ENCODE measurements around the gene HIBCH. TPM values are rescaled to one million over a fixed set of nuclear protein-coding genes. Genes with fewer than 3 reads are reported as not detected.
A peak's percentile ranks its signal among the peaks of the same experiment; 100 is the strongest.

Gene HIBCH
- total RNA-seq, 1 experiment from 2014 or later, result 24.7 TPM

- ChIA-PET CTCF (no interaction called here), RAD21 (ENCODE audit: low non-redundant PET in 1 of 2, low total read pairs in 2 of 2, uncharacterized antibody in 2 of 2, unreplicated experiment in 2 of 2) (no interaction called here)
Measured at GRCh38 chr2:190216829-190217228, 102.8 kb downstream of the HIBCH start.

GRCh38 chr2:190215620-190216019 lies 104.0 kb downstream of the HIBCH start:
- no peaks in the 10 kb centered on the region for H3K9me2 ChIP-seq (ENCODE audit: insufficient read depth)
- no peak for DNase-seq (ENCODE audit: low read depth, low spot score)
- H2AFZ ChIP-seq (ENCODE audit: low read depth, low read length, poor library complexity, severe bottlenecking), result no peak overlapping the region
- H4K20me1 ChIP-seq (ENCODE audit: insufficient read depth), result no peaks in the 10 kb centered on the region
- no peak for ATAC-seq
- ChIA-PET POLR2A (no interaction called here), RAD21 (ENCODE audit: low non-redundant PET in 1 of 2, low total read pairs in 2 of 2, uncharacterized antibody in 2 of 2, unreplicated experiment in 2 of 2) (no interaction called here), CTCF (no interaction called here)
- no peaks in the 10 kb centered on the region for H3K9me3 ChIP-seq (ENCODE audit: control insufficient read depth in 1 of 2, insufficient read depth in 1 of 2, low read depth in 1 of 2, low read length in 2 of 2)
- no peak overlapping the region for H3K9ac ChIP-seq (ENCODE audit: low read length)
- BruUV-seq (replicated peaks), result no TSS peak
- H3K36me3 ChIP-seq (ENCODE audit: control insufficient read depth in 1 of 2, insufficient read depth in 2 of 2, low read length in 2 of 2), result peaks cover 0 to 3% of the 10 kb centered on the region in 2 experiments; a peak in 1 of 4 replicates
- peaks cover 8 to 11% of the 10 kb centered on the region in 2 experiments; a peak in 2 of 4 replicates for H3K4me1 ChIP-seq (ENCODE audit: control insufficient read depth in 1 of 2, insufficient read depth in 2 of 2, low read length in 2 of 2)
- no peak overlapping the region for H3K27ac ChIP-seq (ENCODE audit: low read depth, low read length)
- no peaks in the 10 kb centered on the region for H3K79me2 ChIP-seq (ENCODE audit: insufficient read depth, low read length)
- no peaks in the 10 kb centered on the region for H3K27me3 ChIP-seq (ENCODE audit: insufficient read depth, low read length)
- no peak overlapping the region for H3K4me2 ChIP-seq (ENCODE audit: low read length)
- no peak overlapping the region for H3K4me3 ChIP-seq (replicated peaks in 1 of 2; ENCODE audit: low read depth in 1 of 2, low read length in 2 of 2)
- intact Hi-C loops (cut with micrococcal nuclease), result no loop called here
- TF ChIP-seq REST (IDR thresholded peaks at IDR 0.05; ENCODE audit: low read depth), result no peak
- no peak for TF ChIP-seq CBX3 (IDR thresholded peaks at IDR 0.05; ENCODE audit: low read depth)
- TF ChIP-seq SRF (IDR thresholded peaks at IDR 0.05; ENCODE audit: low read depth), result no peak
- no peak for TF ChIP-seq SIN3A (IDR thresholded peaks at IDR 0.05; ENCODE audit: low read depth)
- TF ChIP-seq POLR2A (IDR thresholded peaks at IDR 0.05; ENCODE audit: borderline replicate concordance, extremely low read depth, insufficient read depth, insufficient read length), result no peak
- no peak for TF ChIP-seq EZH2phosphoT487 (IDR thresholded peaks at IDR 0.05; ENCODE audit: borderline replicate concordance)
- TF ChIP-seq POLR2AphosphoS5 (IDR thresholded peaks at IDR 0.05; ENCODE audit: low read depth, low read length), result no peak
- TF ChIP-seq YY1 (IDR thresholded peaks at IDR 0.05; ENCODE audit: extremely low read depth, insufficient replicate concordance, low read depth, low read length), result no peak
- TF ChIP-seq RAD21 (IDR thresholded peaks at IDR 0.05; ENCODE audit: low read depth), result no peak
- TF ChIP-seq ELF1 (IDR thresholded peaks at IDR 0.05; ENCODE audit: borderline replicate concordance, low read depth), result no peak
- no peak for TF ChIP-seq TCF7L2 (IDR thresholded peaks at IDR 0.05; ENCODE audit: borderline replicate concordance, extremely low read depth, insufficient read depth, insufficient read length)

More at GRCh38 chr2:190216829-190217228, 102.8 kb downstream of the HIBCH start:
- Histone ChIP-seq H3K9me3 (ENCODE audit: control insufficient read depth in 1 of 2, insufficient read depth in 1 of 2, low read depth in 1 of 2, low read length in 2 of 2) (no peaks in the 10 kb centered on the region), H3K4me3 (replicated peaks in 1 of 2; ENCODE audit: low read depth in 1 of 2, low read length in 2 of 2) (no peak overlapping the region), H3K27ac (ENCODE audit: low read depth, low read length) (no peak overlapping the region), H3K79me2 (ENCODE audit: insufficient read depth, low read length) (no peaks in the 10 kb centered on the region), H3K4me2 (ENCODE audit: low read length) (0 out of 2 replicates have a peak overlapping the region, but pooled peaks have one; percentile 15), H3K36me3 (ENCODE audit: control insufficient read depth in 1 of 2, insufficient read depth in 2 of 2, low read length in 2 of 2) (peaks cover 0 to 3% of the 10 kb centered on the region in 2 experiments; a peak in 1 of 4 replicates), H3K27me3 (ENCODE audit: insufficient read depth, low read length) (no peaks in the 10 kb centered on the region), H3K9ac (ENCODE audit: low read length) (no peak overlapping the region), H4K20me1 (ENCODE audit: insufficient read depth) (no peaks in the 10 kb centered on the region), H3K9me2 (ENCODE audit: insufficient read depth) (no peaks in the 10 kb centered on the region), H3K4me1 (ENCODE audit: control insufficient read depth in 1 of 2, insufficient read depth in 2 of 2, low read length in 2 of 2) (peaks cover 8 to 11% of the 10 kb centered on the region in 2 experiments; a peak in 2 of 4 replicates), H2AFZ (ENCODE audit: low read depth, low read length, poor library complexity, severe bottlenecking) (no peak overlapping the region)
- intact Hi-C loops (cut with micrococcal nuclease), result no loop called here
- POLR2A ChIA-PET, result no interaction called here
- BruUV-seq (replicated peaks), result no TSS peak
- TF ChIP-seq TCF7L2 (IDR thresholded peaks at IDR 0.05; ENCODE audit: borderline replicate concordance, extremely low read depth, insufficient read depth, insufficient read length) (peak; percentile 20), CTCF (IDR thresholded peaks at IDR 0.05 in 2 of 3, conservative IDR thresholded peaks at IDR 0.05 in 1 of 3; ENCODE audit: borderline replicate concordance in 1 of 3, insufficient read depth in 1 of 3, low read depth in 2 of 3, low read length in 2 of 3) (no peak)
- DNase-seq (ENCODE audit: low read depth, low spot score) (no peak), ATAC-seq (peak; percentile 54)

All from HCT116 (cell line).